Activated T-cell treated with anti-CD3 and anti-CD28 coated beads for 4 hours (primary cell): ENCODE results near the gene GCC2.
"Not testable (repeated sequence)": the region's sequence is repeated elsewhere in the genome, so short reads cannot be mapped to it uniquely, and the experiment has no call there.

Experiments used
- DNase-seq: peaks from one replicate; pipeline ENCODE4 v3.0.0-alpha.2; 2020

GCC2 gene

GRCh38 chr2:108446703-108447102, 2.3 kb upstream of the GCC2 start:
- no peak for DNase-seq

- no peak for DNase-seq
Observed at GRCh38 chr2:108447947-108448677, 894 bp upstream of the GCC2 start.

- DNase-seq, result peak; percentile 19
Observed at GRCh38 chr2:108449410-108450130, 564 bp downstream of the GCC2 start.

GRCh38 chr2:108450863-108451262, 1.9 kb downstream of the GCC2 start:
- no peak for DNase-seq

- no peak for DNase-seq
Observed at GRCh38 chr2:108451976-108452375, 3.0 kb downstream of the GCC2 start.

GRCh38 chr2:108453530-108453929, 4.5 kb downstream of the GCC2 start:
- DNase-seq, result not testable (repeated sequence)

GRCh38 chr2:108454440-108454839, 5.4 kb downstream of the GCC2 start:
- DNase-seq, result no peak

- DNase-seq, result no peak
Observed at GRCh38 chr2:108455571-108455970, 6.6 kb downstream of the GCC2 start.

- no peak for DNase-seq
Observed at GRCh38 chr2:108458082-108458481, 9.1 kb downstream of the GCC2 start.

GRCh38 chr2:108459441-108459840, 10.4 kb downstream of the GCC2 start:
- no peak for DNase-seq

- DNase-seq, result no peak
Observed at GRCh38 chr2:108460345-108461037, 11.5 kb downstream of the GCC2 start.

GRCh38 chr2:108477099-108477498, 28.1 kb downstream of the GCC2 start:
- no peak for DNase-seq

GRCh38 chr2:108485253-108485652, 36.2 kb downstream of the GCC2 start:
- DNase-seq, result no peak

GRCh38 chr2:108490506-108491122, 41.6 kb downstream of the GCC2 start:
- no peak for DNase-seq

GRCh38 chr2:108491848-108492247, 42.8 kb downstream of the GCC2 start:
- no peak for DNase-seq

- no peak for DNase-seq
Observed at GRCh38 chr2:108492364-108492763, 43.4 kb downstream of the GCC2 start.

- DNase-seq, result not testable (repeated sequence)
Observed at GRCh38 chr2:108496167-108496566, 47.2 kb downstream of the GCC2 start.

GRCh38 chr2:108507620-108508019, 58.6 kb downstream of the GCC2 start:
- DNase-seq, result not testable (repeated sequence)

- DNase-seq, result not testable (repeated sequence)
Observed at GRCh38 chr2:108512431-108512830, 63.4 kb downstream of the GCC2 start.

GRCh38 chr2:108514478-108514877, 65.5 kb downstream of the GCC2 start:
- not testable (repeated sequence) for DNase-seq

GRCh38 chr2:108524688-108525087, 75.7 kb downstream of the GCC2 start:
- not testable (repeated sequence) for DNase-seq

GRCh38 chr2:108525258-108525657, 76.3 kb downstream of the GCC2 start:
- DNase-seq, result not testable (repeated sequence)

- DNase-seq, result no peak
Observed at GRCh38 chr2:108531674-108532055, 82.7 kb downstream of the GCC2 start.
